ENCODE results near the gene SPOCK3. TPM values are rescaled to one million over a fixed set of nuclear protein-coding genes. Genes with fewer than 3 reads are reported as not detected.
"Not testable (repeated sequence)": the region's sequence is repeated elsewhere in the genome, so short reads cannot be mapped to it uniquely, and the experiment has no call there.

SPOCK3 gene
- total and polyA plus RNA-seq, 2 of the 13 experiments (the other 11 are each of a cell fraction or from before 2014, with no cell fraction given) = not detected

GRCh38 chr4:166850398-166850797 is 383.9 kb downstream of the SPOCK3 start:
- H3K9me3 ChIP-seq (ENCODE audit: low read length); H3K4me1 ChIP-seq (ENCODE audit: insufficient read depth, low read length); H3K27me3 ChIP-seq (ENCODE audit: control insufficient read depth in 1 of 2, insufficient read depth in 2 of 2, low read length in 2 of 2); H3K79me2 ChIP-seq (ENCODE audit: insufficient read depth, low read length); H3K4me2 ChIP-seq (ENCODE audit: low read depth, low read length); BruUV-seq (replicated peaks); H2AFZ ChIP-seq (ENCODE audit: low read length); in situ Hi-C loops (cut with HindIII; ENCODE audit: extremely low pct_ligation_motif_present, low pct_unique_long_range_greater_than_20kb); H3K4me3 ChIP-seq (replicated peaks in 1 of 3; ENCODE audit: insufficient read depth in 1 of 3, low read depth in 2 of 3, low read length in 3 of 3); ATAC-seq; H3K36me3 ChIP-seq (replicated peaks in 1 of 2; ENCODE audit: control insufficient read depth in 1 of 2, insufficient read depth in 2 of 2, low read length in 2 of 2); DNase-seq (ENCODE audit: low spot score); intact Hi-C loops (cut with micrococcal nuclease; ENCODE audit: unreplicated experiment); FAIRE-seq; H3K9ac ChIP-seq (ENCODE audit: insufficient read depth, low read depth, low read length); CTCF ChIA-PET (ENCODE audit: low intra/inter-chr PET ratio, low total read pairs); H4K20me1 ChIP-seq (ENCODE audit: insufficient read depth, low read length); POLR2A ChIA-PET; H3K27ac ChIP-seq (ENCODE audit: extremely low read length, insufficient read depth, low read length): not testable (repeated sequence)
- WGBS (ENCODE audit: low lambda C conversion rate) = 58% methylated on average over 23 of the region's 23 CpGs

GRCh38 chr4:166846939-166847338 is 387.4 kb downstream of the SPOCK3 start:
- BruUV-seq (replicated peaks) = no TSS peak
- Histone ChIP-seq H3K27me3 (ENCODE audit: control insufficient read depth in 1 of 2, insufficient read depth in 2 of 2, low read length in 2 of 2) (no peaks in the 10 kb centered on the region), H3K4me1 (ENCODE audit: insufficient read depth, low read length) (no peaks in the 10 kb centered on the region), H3K27ac (ENCODE audit: extremely low read length, insufficient read depth, low read length) (no peak overlapping the region), H3K9ac (ENCODE audit: insufficient read depth, low read depth, low read length) (no peak overlapping the region), H3K36me3 (replicated peaks in 1 of 2; ENCODE audit: control insufficient read depth in 1 of 2, insufficient read depth in 2 of 2, low read length in 2 of 2) (no peaks in the 10 kb centered on the region), H3K4me2 (ENCODE audit: low read depth, low read length) (no peak overlapping the region), H3K79me2 (ENCODE audit: insufficient read depth, low read length) (no peaks in the 10 kb centered on the region), H4K20me1 (ENCODE audit: insufficient read depth, low read length) (no peaks in the 10 kb centered on the region), H3K9me3 (ENCODE audit: low read length) (no peaks in the 10 kb centered on the region), H2AFZ (ENCODE audit: low read length) (no peak overlapping the region), H3K4me3 (replicated peaks in 1 of 3; ENCODE audit: insufficient read depth in 1 of 3, low read depth in 2 of 3, low read length in 3 of 3) (no peak overlapping the region)
- POLR2A ChIA-PET = no interaction called here
- no peak for FAIRE-seq
- DNase-seq (ENCODE audit: low spot score) = no peak
- ATAC-seq = no peak
- CTCF ChIA-PET (ENCODE audit: low intra/inter-chr PET ratio, low total read pairs) = no interaction called here
- intact Hi-C loops (cut with micrococcal nuclease; ENCODE audit: unreplicated experiment) = no loop called here
- in situ Hi-C loops (cut with HindIII; ENCODE audit: extremely low pct_ligation_motif_present, low pct_unique_long_range_greater_than_20kb) = no loop called here
- no peak for TF ChIP-seq KLF11 (CRISPR knock-in tag; IDR thresholded peaks at IDR 0.05)
- TF ChIP-seq ZNF780A (CRISPR knock-in tag; IDR thresholded peaks at IDR 0.05) = no peak
- TF ChIP-seq ELF4 (CRISPR knock-in tag; IDR thresholded peaks at IDR 0.05; ENCODE audit: borderline replicate concordance) = no peak
- TF ChIP-seq, protein P1, sequence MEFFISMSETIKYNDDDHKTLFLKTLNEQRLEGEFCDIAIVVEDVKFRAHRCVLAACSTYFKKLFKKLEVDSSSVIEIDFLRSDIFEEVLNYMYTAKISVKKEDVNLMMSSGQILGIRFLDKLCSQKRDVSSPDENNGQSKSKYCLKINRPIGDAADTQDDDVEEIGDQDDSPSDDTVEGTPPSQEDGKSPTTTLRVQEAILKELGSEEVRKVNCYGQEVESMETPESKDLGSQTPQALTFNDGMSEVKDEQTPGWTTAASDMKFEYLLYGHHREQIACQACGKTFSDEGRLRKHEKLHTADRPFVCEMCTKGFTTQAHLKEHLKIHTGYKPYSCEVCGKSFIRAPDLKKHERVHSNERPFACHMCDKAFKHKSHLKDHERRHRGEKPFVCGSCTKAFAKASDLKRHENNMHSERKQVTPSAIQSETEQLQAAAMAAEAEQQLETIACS (CRISPR knock-in tag; IDR thresholded peaks at IDR 0.05) = no peak
- no peak for TF ChIP-seq ZSCAN22 (CRISPR knock-in tag; IDR thresholded peaks at IDR 0.05)
- TF ChIP-seq, protein P2, sequence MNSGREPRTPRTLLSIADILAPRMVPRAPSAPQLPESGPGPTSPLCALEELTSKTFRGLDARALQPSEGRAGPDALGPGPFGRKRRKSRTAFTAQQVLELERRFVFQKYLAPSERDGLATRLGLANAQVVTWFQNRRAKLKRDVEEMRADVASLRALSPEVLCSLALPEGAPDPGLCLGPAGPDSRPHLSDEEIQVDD (CRISPR knock-in tag; IDR thresholded peaks at IDR 0.05; ENCODE audit: borderline replicate concordance) = no peak
- TF ChIP-seq ZNF296 (CRISPR knock-in tag; conservative IDR thresholded peaks at IDR 0.05) = no peak
- no peak for TF ChIP-seq ZNF629 (CRISPR knock-in tag; conservative IDR thresholded peaks at IDR 0.05)
- TF ChIP-seq, protein P3, sequence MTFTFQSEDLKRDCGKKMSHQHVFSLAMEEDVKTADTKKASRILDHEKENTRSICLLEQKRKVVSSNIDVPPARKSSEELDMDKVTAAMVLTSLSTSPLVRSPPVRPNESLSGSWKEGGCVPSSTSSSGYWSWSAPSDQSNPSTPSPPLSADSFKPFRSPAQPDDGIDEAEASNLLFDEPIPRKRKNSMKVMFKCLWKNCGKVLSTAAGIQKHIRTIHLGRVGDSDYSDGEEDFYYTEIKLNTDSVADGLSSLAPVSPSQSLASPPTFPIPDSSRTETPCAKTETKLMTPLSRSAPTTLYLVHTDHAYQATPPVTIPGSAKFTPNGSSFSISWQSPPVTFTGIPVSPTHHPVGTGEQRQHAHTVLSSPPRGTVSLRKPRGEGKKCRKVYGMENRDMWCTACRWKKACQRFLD (CRISPR knock-in tag; IDR thresholded peaks at IDR 0.05; ENCODE audit: borderline replicate concordance) = no peak
- TF ChIP-seq EED (CRISPR knock-in tag; IDR thresholded peaks at IDR 0.05) = no peak
- no peak for TF ChIP-seq MED13 (CRISPR knock-in tag; IDR thresholded peaks at IDR 0.05)
- TF ChIP-seq, protein P4, sequence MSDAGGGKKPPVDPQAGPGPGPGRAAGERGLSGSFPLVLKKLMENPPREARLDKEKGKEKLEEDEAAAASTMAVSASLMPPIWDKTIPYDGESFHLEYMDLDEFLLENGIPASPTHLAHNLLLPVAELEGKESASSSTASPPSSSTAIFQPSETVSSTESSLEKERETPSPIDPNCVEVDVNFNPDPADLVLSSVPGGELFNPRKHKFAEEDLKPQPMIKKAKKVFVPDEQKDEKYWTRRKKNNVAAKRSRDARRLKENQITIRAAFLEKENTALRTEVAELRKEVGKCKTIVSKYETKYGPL (CRISPR knock-in tag; IDR thresholded peaks at IDR 0.05) = no peak
- TF ChIP-seq RFX3 (CRISPR knock-in tag; IDR thresholded peaks at IDR 0.05) = no peak
- no peak for TF ChIP-seq ZNF670 (CRISPR knock-in tag; IDR thresholded peaks at IDR 0.05; ENCODE audit: borderline replicate concordance)
- TF ChIP-seq ZNF572 (CRISPR knock-in tag; IDR thresholded peaks at IDR 0.05) = no peak
- TF ChIP-seq, protein P5, sequence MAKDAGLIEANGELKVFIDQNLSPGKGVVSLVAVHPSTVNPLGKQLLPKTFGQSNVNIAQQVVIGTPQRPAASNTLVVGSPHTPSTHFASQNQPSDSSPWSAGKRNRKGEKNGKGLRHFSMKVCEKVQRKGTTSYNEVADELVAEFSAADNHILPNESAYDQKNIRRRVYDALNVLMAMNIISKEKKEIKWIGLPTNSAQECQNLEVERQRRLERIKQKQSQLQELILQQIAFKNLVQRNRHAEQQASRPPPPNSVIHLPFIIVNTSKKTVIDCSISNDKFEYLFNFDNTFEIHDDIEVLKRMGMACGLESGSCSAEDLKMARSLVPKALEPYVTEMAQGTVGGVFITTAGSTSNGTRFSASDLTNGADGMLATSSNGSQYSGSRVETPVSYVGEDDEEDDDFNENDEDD (CRISPR knock-in tag; IDR thresholded peaks at IDR 0.05; ENCODE audit: borderline replicate concordance) = no peak
